Duodenal mucosa (tissue), 2 donors: ENCODE results near the gene KRT38.
"Not testable (repeated sequence)": the region's sequence is repeated elsewhere in the genome, so short reads cannot be mapped to it uniquely, and the experiment has no call there.

Experiments
- H3K27ac ChIP-seq: one replicate; pipeline ENCODE4 v1.7.0; 2013; ENCODE audit warnings: low read depth, low read length
- H3K27me3 ChIP-seq, 2 donors: one replicate each; pipeline ENCODE4 v1.7.0; 2013; ENCODE audit warnings: low read length in 2 of 2, control low read depth in 1 of 2; ENCODE audit not compliant: insufficient read depth in 2 of 2, control insufficient read depth in 1 of 2
- H3K36me3 ChIP-seq, 2 donors: one replicate each; pipeline ENCODE4 v1.7.0; 2013; ENCODE audit warnings: low read length in 2 of 2, control low read depth in 1 of 2; ENCODE audit not compliant: insufficient read depth in 2 of 2, control insufficient read depth in 1 of 2
- H3K4me1 ChIP-seq, 2 donors: one replicate each; pipeline ENCODE4 v1.7.0; 2013; ENCODE audit warnings: low read length in 2 of 2, control low read depth in 1 of 2; ENCODE audit not compliant: insufficient read depth in 2 of 2, control insufficient read depth in 1 of 2
- H3K4me3 ChIP-seq, 2 donors: one replicate each; pipeline ENCODE4 v1.7.0; 2013; ENCODE audit warnings: low read length in 2 of 2, low read depth in 1 of 2
- H3K9ac ChIP-seq, 2 donors: one replicate each; pipeline ENCODE4 v1.7.0; 2013; ENCODE audit warnings: low read length in 2 of 2, low read depth in 1 of 2
- H3K9me3 ChIP-seq, 2 donors: one replicate each; pipeline ENCODE4 v1.7.0; 2013; ENCODE audit warnings: low read length in 2 of 2, control low read depth in 1 of 2; ENCODE audit not compliant: control insufficient read depth in 1 of 2

KRT38 gene

GRCh38 chr17:41428591-41429291 is 12.0 kb downstream of the KRT38 start:
- Histone ChIP-seq H3K27ac (no peak overlapping the region), H3K9me3 (no peaks in the 10 kb centered on the region), H3K27me3 (no peaks in the 10 kb centered on the region)

GRCh38 chr17:41424111-41424635 is 16.6 kb downstream of the KRT38 start, which contains the start of gene KRT37:
KRT37 (minus strand) TSS chr17:41424585; CDS start chr17:41424523, 62 bp downstream.
- H3K27ac ChIP-seq: no peak within 1 kb of the TSS
- H3K27me3 ChIP-seq: no peaks in the 10 kb centered on the region

More at GRCh38 chr17:41428591-41429291, 12.0 kb downstream of the KRT38 start:
- H3K4me1 ChIP-seq: no peaks in the 10 kb centered on the region
- no peak overlapping the region for H3K4me3 ChIP-seq
- no peak overlapping the region for H3K9ac ChIP-seq
- no peaks in the 10 kb centered on the region for H3K36me3 ChIP-seq

GRCh38 chr17:41422586-41422985 is 18.2 kb downstream of the KRT38 start:
- not testable (repeated sequence) for H3K27me3 ChIP-seq, H3K4me1 ChIP-seq, H3K9ac ChIP-seq, H3K27ac ChIP-seq, H3K9me3 ChIP-seq, H3K36me3 ChIP-seq, H3K4me3 ChIP-seq

More at GRCh38 chr17:41424111-41424635, 16.6 kb downstream of the KRT38 start, which contains the start of gene KRT37:
- Histone ChIP-seq H3K36me3 (no peaks in the 10 kb centered on the region), H3K9ac (no peak within 1 kb of the TSS), H3K9me3 (no peaks in the 10 kb centered on the region), H3K4me1 (no peaks in the 10 kb centered on the region), H3K4me3 (no peak within 1 kb of the TSS)

- H3K9me3 ChIP-seq: no peaks in the 10 kb centered on the region
- no peaks in the 10 kb centered on the region for H3K36me3 ChIP-seq
- H3K9ac ChIP-seq: no peak overlapping the region
- no peaks in the 10 kb centered on the region for H3K27me3 ChIP-seq
- H3K4me1 ChIP-seq: peaks cover 0 to 5% of the 10 kb centered on the region in 2 donors
- H3K4me3 ChIP-seq: no peak overlapping the region
- H3K27ac ChIP-seq: no peak overlapping the region
These were observed 19.2 kb downstream of the KRT38 start for GRCh38 chr17:41421617-41422016.

- Histone ChIP-seq H3K4me3 (no peak overlapping the region), H3K9me3 (no peaks in the 10 kb centered on the region), H3K27me3 (no peaks in the 10 kb centered on the region), H3K27ac (no peak overlapping the region), H3K9ac (no peak overlapping the region), H3K4me1 (peaks cover 0 to 5% of the 10 kb centered on the region in 2 donors), H3K36me3 (no peaks in the 10 kb centered on the region)
These were observed 19.7 kb downstream of the KRT38 start for GRCh38 chr17:41421116-41421515.

- peaks cover 0 to 5% of the 10 kb centered on the region in 2 donors for H3K4me1 ChIP-seq
- H3K36me3 ChIP-seq: no peaks in the 10 kb centered on the region
- no peaks in the 10 kb centered on the region for H3K9me3 ChIP-seq
- H3K9ac ChIP-seq: no peak overlapping the region
- H3K4me3 ChIP-seq: no peak overlapping the region
- H3K27ac ChIP-seq: no peak overlapping the region
- H3K27me3 ChIP-seq: no peaks in the 10 kb centered on the region
These were observed 20.6 kb downstream of the KRT38 start for GRCh38 chr17:41420134-41420533.

- H3K36me3 ChIP-seq: no peaks in the 10 kb centered on the region
- no peaks in the 10 kb centered on the region for H3K9me3 ChIP-seq
- no peaks in the 10 kb centered on the region for H3K27me3 ChIP-seq
- peaks cover 0 to 5% of the 10 kb centered on the region in 2 donors for H3K4me1 ChIP-seq
- H3K9ac ChIP-seq: no peak overlapping the region
- H3K27ac ChIP-seq: no peak overlapping the region
- no peak overlapping the region for H3K4me3 ChIP-seq
These were observed 21.1 kb downstream of the KRT38 start for GRCh38 chr17:41419716-41420115.

- H3K4me1 ChIP-seq: peaks cover 0 to 5% of the 10 kb centered on the region in 2 donors
- H3K27me3 ChIP-seq: no peaks in the 10 kb centered on the region
- H3K27ac ChIP-seq: no peak overlapping the region
- no peak overlapping the region for H3K4me3 ChIP-seq
- H3K9ac ChIP-seq: no peak overlapping the region
- no peaks in the 10 kb centered on the region for H3K9me3 ChIP-seq
- H3K36me3 ChIP-seq: no peaks in the 10 kb centered on the region
These were observed 22.5 kb downstream of the KRT38 start for GRCh38 chr17:41418116-41418860.

- Histone ChIP-seq H3K36me3 (no peaks in the 10 kb centered on the region), H3K9me3 (no peaks in the 10 kb centered on the region), H3K27me3 (no peaks in the 10 kb centered on the region), H3K4me1 (peaks cover 0 to 5% of the 10 kb centered on the region in 2 donors), H3K4me3 (no peak overlapping the region), H3K27ac (no peak overlapping the region), H3K9ac (no peak overlapping the region)
These were observed 23.2 kb downstream of the KRT38 start for GRCh38 chr17:41417576-41418015.

GRCh38 chr17:41417127-41417526 is 23.7 kb downstream of the KRT38 start:
- peaks cover 0 to 5% of the 10 kb centered on the region in 2 donors for H3K4me1 ChIP-seq
- no peaks in the 10 kb centered on the region for H3K27me3 ChIP-seq
- no peak overlapping the region for H3K9ac ChIP-seq
- H3K9me3 ChIP-seq: no peaks in the 10 kb centered on the region
- no peaks in the 10 kb centered on the region for H3K36me3 ChIP-seq
- H3K4me3 ChIP-seq: no peak overlapping the region
- no peak overlapping the region for H3K27ac ChIP-seq
